Tibial nerve (tissue), 4 donors: ENCODE data around the gene ZNF787. TPM values are rescaled to one million over a fixed set of nuclear protein-coding genes. Genes with fewer than 3 reads are reported as not detected.

Experiments
- DNase-seq, 2 donors: peaks; one replicate each; pipeline ENCODE4 v3.0.0-alpha.2; 2019; ENCODE audit warnings: low spot score in 2 of 2
- H3K27ac ChIP-seq, 4 donors: fragments of 200-600 bp; sonication (generic) in 3 of 4; one replicate each; pipeline ENCODE4 v1.5.1; 2017 to 2019; ENCODE audit warnings: mild to moderate bottlenecking in 1 of 4
- H3K27me3 ChIP-seq, 2 donors: fragments of 200-600 bp; sonication (generic) in 1 of 2; one replicate each; pipeline versions ENCODE4 v1.5.1 to v1.6.0; 2017 to 2019
- H3K36me3 ChIP-seq, 3 donors: fragments of 200-600 bp; sonication (generic); one replicate each; pipeline ENCODE4 v1.5.1; 2018 to 2019
- H3K4me1 ChIP-seq, 4 donors: fragments of 200-600 bp; sonication (generic) in 3 of 4; one replicate each; pipeline ENCODE4 v1.5.1; 2017 to 2019
- H3K4me3 ChIP-seq, 4 donors: fragments of 200-600 bp; sonication (generic) in 3 of 4; one replicate each; pipeline ENCODE4 v1.5.1; 2017 to 2019; ENCODE audit warnings: mild to moderate bottlenecking in 1 of 4, moderate library complexity in 1 of 4
- H3K9me3 ChIP-seq, 4 donors: fragments of 200-600 bp; sonication (generic) in 3 of 4; one replicate each; pipeline ENCODE4 v1.5.1; 2017 to 2019
- EP300 ChIP-seq, 2 donors: sonication (generic); formaldehyde crosslinking; IDR thresholded peaks; one replicate each; pipeline ENCODE4 v1.6.1; 2017; ENCODE audit warnings: antibody characterized with exemption in 2 of 2, mild to moderate bottlenecking in 1 of 2
- POLR2A ChIP-seq, 2 donors: fragments of 450-650 bp; IDR thresholded peaks; one replicate each; pipeline ENCODE4 v1.6.1; 2017; ENCODE audit warnings: antibody characterized with exemption in 2 of 2, mild to moderate bottlenecking in 2 of 2, moderate library complexity in 2 of 2
- WGBS, 2 donors: methylation state at CpG; one replicate each; pipeline ENCODE4 v1.1.5; 2018; 5-methylcytosine and 5-hydroxymethylcytosine counted together
- total RNA-seq, 4 donors: library from RNA; depleted of rRNA; stranded (reverse); fragments of >200 nt; gene quantifications; one replicate each; pipeline ENCODE4 v1.1.0, GENCODE V29; 2016
- TF ChIP-seq, protein P1 (sequence below), 5 experiments: fragments of 200-600 bp in 3 of 5; fragments of 450-650 bp in 2 of 5; sonication (generic) in 3 of 5; IDR thresholded peaks; one replicate each; pipeline ENCODE4 v1.5.1; 2016 to 2019; ENCODE audit warnings: antibody characterized with exemption in 5 of 5, mild to moderate bottlenecking in 3 of 5, moderate library complexity in 2 of 5

The ZNF787 gene
- total RNA-seq, 4 donors from 2014 or later, result 13.6 to 21.6 (median 18.5) TPM

DNA sequence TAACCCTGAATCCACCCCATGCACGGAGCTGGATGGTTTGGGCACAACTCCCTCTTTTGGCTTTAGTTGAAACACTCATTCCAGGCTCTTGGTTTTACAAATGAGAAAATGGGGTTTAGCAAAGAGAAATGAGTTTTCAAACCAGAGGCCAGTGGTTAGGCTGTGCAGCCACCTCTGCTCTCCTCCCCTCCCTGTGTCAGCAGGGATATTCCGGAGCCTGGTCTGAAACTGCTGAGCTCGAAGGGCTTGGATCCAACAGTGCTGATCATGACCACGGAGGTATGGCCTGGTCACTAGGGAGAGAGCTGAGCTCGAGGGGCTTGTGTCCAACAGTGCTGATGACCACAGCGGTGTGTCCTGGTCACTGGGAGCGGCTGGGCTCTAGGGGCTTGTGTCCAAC lies 41.5 kb downstream of the ZNF787 start:
- Histone ChIP-seq H3K4me3 (no peak overlapping the region), H3K27me3 (peaks cover 0 to 3% of the 10 kb centered on the region in 2 donors), H3K9me3 (no peaks in the 10 kb centered on the region), H3K4me1 (peaks cover 0 to 12% (median 5%) of the 10 kb centered on the region in 4 donors), H3K36me3 (no peaks in the 10 kb centered on the region), H3K27ac (no peak overlapping the region)
- WGBS, 2 donors, result 49 to 52% methylated on average over 4 of the region's 7 CpGs
- TF ChIP-seq EP300 (IDR thresholded peaks at IDR 0.05) (no peak), POLR2A (IDR thresholded peaks at IDR 0.05) (no peak)
- TF ChIP-seq, protein P1, sequence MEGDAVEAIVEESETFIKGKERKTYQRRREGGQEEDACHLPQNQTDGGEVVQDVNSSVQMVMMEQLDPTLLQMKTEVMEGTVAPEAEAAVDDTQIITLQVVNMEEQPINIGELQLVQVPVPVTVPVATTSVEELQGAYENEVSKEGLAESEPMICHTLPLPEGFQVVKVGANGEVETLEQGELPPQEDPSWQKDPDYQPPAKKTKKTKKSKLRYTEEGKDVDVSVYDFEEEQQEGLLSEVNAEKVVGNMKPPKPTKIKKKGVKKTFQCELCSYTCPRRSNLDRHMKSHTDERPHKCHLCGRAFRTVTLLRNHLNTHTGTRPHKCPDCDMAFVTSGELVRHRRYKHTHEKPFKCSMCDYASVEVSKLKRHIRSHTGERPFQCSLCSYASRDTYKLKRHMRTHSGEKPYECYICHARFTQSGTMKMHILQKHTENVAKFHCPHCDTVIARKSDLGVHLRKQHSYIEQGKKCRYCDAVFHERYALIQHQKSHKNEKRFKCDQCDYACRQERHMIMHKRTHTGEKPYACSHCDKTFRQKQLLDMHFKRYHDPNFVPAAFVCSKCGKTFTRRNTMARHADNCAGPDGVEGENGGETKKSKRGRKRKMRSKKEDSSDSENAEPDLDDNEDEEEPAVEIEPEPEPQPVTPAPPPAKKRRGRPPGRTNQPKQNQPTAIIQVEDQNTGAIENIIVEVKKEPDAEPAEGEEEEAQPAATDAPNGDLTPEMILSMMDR (IDR thresholded peaks at IDR 0.05), result no peak
- no peak for DNase-seq

DNA sequence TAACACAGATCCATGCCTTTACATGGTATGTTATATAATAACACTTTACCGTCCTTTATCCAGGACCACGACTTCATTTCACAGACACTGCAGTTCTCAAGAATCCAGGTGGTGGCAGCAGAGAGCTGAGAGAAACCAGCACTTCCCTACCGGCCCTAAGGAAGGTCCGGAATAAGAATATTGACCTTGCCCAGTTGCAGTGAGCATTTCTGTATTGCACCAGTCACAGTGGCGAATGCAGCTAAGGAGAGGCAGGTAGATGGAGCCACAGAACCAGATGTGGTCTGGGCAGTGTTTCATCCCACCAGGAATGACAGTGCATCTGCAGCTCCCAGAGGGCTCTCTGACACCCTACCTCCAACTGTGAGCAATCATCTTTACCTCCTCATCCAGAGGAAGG lies 44.6 kb downstream of the ZNF787 start:
- 8 to 10% methylated on average over 5 of the region's 5 CpGs for WGBS, 2 donors
- DNase-seq, result peak in 1 of 2 donors; percentile 78
- Histone ChIP-seq H3K4me3 (no peak overlapping the region), H3K36me3 (no peaks in the 10 kb centered on the region), H3K4me1 (peaks cover 0 to 10% (median 3%) of the 10 kb centered on the region in 4 donors), H3K9me3 (no peaks in the 10 kb centered on the region), H3K27ac (no peak overlapping the region), H3K27me3 (peaks cover 0 to 3% of the 10 kb centered on the region in 2 donors)
- TF ChIP-seq EP300 (IDR thresholded peaks at IDR 0.05), result no peak
- TF ChIP-seq, protein P1 (IDR thresholded peaks at IDR 0.05), result peak; percentile 66 to 77 (median 70)

DNA sequence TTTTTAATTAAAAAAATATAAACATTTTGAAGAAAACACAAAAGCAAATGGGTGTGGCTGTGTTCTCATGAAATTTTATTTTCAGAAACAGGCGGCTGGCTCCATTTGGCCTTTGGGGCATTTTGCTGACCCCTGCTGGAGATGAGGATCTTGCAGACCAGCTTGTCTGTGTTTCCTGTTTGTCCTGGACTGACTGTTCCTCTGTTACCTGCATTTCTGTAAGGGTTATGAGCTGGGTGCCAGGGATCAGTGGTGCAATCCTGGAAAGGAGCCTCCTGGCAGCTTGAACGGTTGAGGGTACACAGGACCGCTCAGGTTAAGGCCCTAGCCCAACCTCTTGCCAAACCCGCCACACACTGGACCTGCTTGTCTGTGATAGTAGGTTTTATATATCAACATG lies 49.9 kb downstream of the ZNF787 start:
- TF ChIP-seq EP300 (IDR thresholded peaks at IDR 0.05) (no peak), POLR2A (IDR thresholded peaks at IDR 0.05) (no peak)
- TF ChIP-seq, protein P1 (IDR thresholded peaks at IDR 0.05), result no peak
- 58 to 65% methylated on average over 4 of the region's 4 CpGs for WGBS, 2 donors
- H3K27ac ChIP-seq, result no peak overlapping the region
- DNase-seq, result no peak
- peaks cover 0 to 4% of the 10 kb centered on the region in 2 donors for H3K27me3 ChIP-seq
- no peaks in the 10 kb centered on the region for H3K9me3 ChIP-seq
- H3K36me3 ChIP-seq, result no peaks in the 10 kb centered on the region
- H3K4me1 ChIP-seq, result peaks cover 0 to 7% (median 0%) of the 10 kb centered on the region in 4 donors
- H3K4me3 ChIP-seq, result no peak overlapping the region

DNA sequence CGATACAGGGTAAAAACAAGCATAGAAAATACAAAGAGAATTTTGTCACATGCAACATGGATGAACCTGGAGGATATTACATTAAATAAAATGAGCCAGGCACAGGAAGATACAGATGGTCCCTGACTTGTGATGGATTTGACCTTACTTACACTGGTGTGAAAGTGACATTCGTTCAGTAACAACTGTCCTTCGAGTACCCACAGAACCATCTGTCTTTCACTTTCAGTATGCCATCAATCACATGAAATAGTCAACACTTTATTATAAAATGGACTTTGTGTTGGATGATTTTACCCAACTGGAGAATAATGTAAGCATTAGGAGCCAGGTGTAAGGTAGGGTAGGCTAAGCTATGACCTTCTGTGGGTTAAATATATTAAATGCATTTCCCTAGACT lies 51.5 kb downstream of the ZNF787 start:
- TF ChIP-seq EP300 (IDR thresholded peaks at IDR 0.05), result no peak
- TF ChIP-seq, protein P1 (IDR thresholded peaks at IDR 0.05), result no peak
- Histone ChIP-seq H3K9me3 (no peaks in the 10 kb centered on the region), H3K27me3 (peaks cover 0 to 8% of the 10 kb centered on the region in 2 donors), H3K27ac (no peak overlapping the region), H3K4me1 (peaks cover 0 to 9% (median 0%) of the 10 kb centered on the region in 4 donors), H3K4me3 (no peak overlapping the region), H3K36me3 (no peaks in the 10 kb centered on the region)
- DNase-seq, result no peak
- 77 to 85% methylated on average over 3 of the region's 3 CpGs for WGBS, 2 donors

DNA sequence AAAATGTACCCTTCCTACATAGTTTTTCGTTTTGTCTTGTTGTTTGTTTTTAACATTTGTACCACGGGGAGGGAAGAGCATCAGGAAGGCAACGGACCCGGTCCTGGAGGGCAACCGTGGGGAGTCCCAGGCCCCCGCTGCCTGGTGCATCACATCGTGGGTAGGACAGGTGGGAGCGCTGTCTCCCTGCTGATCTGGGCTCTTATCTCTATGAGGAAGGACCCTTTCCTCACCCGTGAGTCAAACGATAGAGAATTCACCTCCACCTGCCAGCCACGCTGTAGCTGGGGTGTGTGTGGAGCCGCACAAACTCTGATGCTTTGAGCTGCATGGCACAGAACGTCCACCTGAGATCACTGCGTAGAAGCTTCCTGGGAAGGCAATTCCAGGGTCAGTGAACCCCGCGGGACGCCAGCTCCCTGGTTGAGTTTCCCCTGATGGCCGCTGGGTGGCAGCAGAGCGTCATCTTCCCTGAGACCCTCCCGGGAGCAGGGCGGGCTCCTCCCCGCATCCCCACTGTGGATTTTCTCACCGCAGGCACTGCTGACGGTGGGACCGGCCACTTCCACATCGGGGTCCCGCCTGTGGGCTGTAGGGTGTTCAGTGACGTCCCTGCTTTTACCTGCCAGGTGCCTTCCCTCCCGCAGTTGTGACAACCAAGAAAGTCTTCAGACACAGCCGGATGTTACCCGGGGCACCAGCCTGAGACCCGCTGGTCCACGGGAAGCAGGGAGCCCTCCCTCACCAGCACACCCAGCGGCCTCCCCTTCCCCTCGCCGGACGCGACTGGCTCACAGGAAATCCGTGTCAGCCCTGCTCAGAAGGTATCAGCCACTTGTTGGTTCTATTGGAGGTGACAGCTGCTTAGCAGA lies 54.7 kb downstream of the ZNF787 start:
- Histone ChIP-seq H3K27me3 (peaks cover 0 to 8% of the 10 kb centered on the region in 2 donors), H3K9me3 (peaks cover 0 to under 1% (median 0%) of the 10 kb centered on the region in 4 donors), H3K27ac (no peak overlapping the region), H3K36me3 (no peaks in the 10 kb centered on the region), H3K4me1 (peaks cover 0 to 9% (median 0%) of the 10 kb centered on the region in 4 donors), H3K4me3 (peak overlapping the region in 1 of 4 donors; percentile 15)
- TF ChIP-seq POLR2A (IDR thresholded peaks at IDR 0.05) (no peak), EP300 (IDR thresholded peaks at IDR 0.05) (no peak)
- TF ChIP-seq, protein P1 (IDR thresholded peaks at IDR 0.05), result peak; percentile 77 to 89 (median 86)
- WGBS, 2 donors, result 6 to 7% methylated on average over 30 to 31 of the region's 39 CpGs
- DNase-seq, result no peak
